HG03066 (cell line): ENCODE measurements around the gene ATG2A.
"Not testable (repeated sequence)": the region's sequence is repeated elsewhere in the genome, so short reads cannot be mapped to it uniquely, and the experiment has no call there.

ENCODE experiments used
- ATAC-seq: cut with Tn5 transposase; IDR thresholded peaks from one replicate; pipeline ENCODE4 v1.9.1; 2021; ENCODE audit warnings: low read depth; ENCODE audit not compliant: unreplicated experiment

Gene ATG2A

DNA sequence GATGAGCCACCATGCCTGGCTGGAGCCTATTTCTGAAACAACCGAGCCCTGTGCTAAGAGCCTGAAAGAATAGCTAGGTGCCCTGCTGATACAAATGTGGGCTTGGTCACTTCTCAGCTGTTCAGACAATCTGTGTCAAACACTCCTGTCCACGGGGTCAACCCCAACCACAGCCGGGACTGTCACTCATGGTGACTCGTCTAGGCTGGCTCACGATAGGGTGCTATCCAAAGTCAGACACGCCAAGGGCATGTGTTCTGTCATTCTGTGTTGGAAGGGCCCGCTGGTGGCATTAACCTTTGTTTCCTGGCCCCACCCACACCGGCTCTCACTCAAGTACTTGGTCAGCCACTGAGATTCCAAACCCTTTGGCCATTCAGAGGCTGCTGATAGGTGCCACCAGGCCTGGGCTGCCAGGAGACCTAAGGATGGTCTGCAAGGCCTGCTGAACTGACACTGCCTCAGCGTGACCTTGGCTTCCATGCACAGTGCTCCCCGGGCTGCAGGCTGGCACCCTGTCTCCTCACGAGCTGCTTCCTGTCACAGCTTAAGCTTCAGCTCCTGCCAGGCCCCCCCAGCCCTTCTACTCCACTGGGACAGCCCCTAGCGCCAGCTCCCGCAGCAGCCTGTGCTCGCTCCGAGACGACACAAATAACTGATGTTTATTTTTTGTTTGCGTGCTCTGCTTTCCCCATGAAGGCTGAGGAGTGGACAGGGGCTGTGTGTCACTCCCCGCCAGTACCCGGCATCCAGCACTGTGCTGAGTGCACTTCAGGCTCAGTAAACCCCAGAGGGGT is 58.3 kb downstream of the ATG2A start:
- ATAC-seq, result peak; percentile 22

- no peak for ATAC-seq
These were observed 59.5 kb downstream of the ATG2A start for GRCh38 chr11:64857485-64857884.

DNA sequence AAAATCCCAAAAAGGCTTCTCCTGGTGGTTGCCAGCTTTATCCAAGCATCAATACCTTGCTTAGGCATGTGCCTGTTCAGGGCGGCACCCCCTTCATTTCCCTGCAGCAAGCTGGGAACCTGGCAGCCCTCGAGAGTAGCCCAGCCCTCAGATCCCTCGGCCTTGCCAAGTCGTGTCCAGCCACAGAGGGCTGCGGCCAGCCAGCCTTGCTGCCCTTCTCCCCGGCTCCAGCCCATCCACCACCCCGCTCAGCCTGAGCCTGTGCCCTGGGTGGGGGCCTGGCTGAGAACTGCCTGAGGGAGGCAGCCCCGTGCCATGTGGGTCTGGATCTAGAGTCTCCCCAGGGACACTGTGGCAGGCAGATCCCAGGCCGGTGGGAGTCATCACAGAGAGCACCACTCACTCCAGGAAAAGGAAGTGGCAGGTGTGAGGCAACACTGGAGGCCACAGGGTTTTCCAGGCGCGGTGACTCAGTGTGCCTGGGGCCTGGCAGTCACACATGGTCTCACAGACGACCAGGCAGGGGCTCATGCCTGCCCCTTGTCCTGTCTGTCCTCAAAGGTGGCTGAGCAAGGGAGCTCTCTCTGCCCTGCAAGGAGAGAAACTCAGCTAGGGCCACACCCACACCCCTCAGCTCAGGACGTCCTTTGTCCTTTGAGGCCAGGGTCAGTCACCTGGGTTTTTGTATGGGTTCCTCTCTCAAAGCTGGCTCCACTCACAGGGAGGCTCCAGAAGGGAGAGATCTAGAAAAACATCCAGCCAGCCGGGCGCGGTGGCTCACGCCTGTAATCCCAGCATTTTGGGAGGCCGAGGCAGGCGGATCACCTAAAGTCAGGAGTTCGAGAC is 60.4 kb downstream of the ATG2A start:
- ATAC-seq, result no peak

GRCh38 chr11:64855596-64856304 is 61.3 kb downstream of the ATG2A start:
- no peak for ATAC-seq

- ATAC-seq, result no peak
These were observed 62.2 kb downstream of the ATG2A start for GRCh38 chr11:64854534-64855502.

DNA sequence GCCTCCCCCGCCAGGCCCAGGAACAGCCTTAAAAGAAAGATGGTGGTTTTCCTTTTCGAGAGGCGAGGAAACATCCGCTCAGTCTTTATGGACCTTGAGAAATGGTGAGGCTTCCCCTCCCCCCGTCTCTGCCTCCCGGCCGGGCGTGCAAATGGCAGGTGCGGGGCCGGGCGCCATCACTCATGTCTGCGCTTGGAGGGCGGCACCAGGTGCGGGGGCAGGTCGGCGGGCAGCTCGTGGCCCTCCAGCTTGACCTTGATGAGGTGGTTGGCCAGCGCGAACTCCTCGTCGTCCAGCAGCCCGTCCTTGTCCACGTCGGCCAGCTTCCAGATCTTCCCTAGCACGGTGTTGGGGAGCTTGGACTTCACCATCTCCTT is 62.9 kb downstream of the ATG2A start:
- no peak for ATAC-seq

- no peak for ATAC-seq
These were observed 63.3 kb downstream of the ATG2A start for GRCh38 chr11:64853709-64854108.

GRCh38 chr11:64852804-64853509 is 64.1 kb downstream of the ATG2A start:
- no peak for ATAC-seq

- no peak for ATAC-seq
These were observed 65.1 kb downstream of the ATG2A start for GRCh38 chr11:64851831-64852351.

GRCh38 chr11:64850979-64851567 is 65.9 kb downstream of the ATG2A start:
- ATAC-seq, result peak; percentile 69

DNA sequence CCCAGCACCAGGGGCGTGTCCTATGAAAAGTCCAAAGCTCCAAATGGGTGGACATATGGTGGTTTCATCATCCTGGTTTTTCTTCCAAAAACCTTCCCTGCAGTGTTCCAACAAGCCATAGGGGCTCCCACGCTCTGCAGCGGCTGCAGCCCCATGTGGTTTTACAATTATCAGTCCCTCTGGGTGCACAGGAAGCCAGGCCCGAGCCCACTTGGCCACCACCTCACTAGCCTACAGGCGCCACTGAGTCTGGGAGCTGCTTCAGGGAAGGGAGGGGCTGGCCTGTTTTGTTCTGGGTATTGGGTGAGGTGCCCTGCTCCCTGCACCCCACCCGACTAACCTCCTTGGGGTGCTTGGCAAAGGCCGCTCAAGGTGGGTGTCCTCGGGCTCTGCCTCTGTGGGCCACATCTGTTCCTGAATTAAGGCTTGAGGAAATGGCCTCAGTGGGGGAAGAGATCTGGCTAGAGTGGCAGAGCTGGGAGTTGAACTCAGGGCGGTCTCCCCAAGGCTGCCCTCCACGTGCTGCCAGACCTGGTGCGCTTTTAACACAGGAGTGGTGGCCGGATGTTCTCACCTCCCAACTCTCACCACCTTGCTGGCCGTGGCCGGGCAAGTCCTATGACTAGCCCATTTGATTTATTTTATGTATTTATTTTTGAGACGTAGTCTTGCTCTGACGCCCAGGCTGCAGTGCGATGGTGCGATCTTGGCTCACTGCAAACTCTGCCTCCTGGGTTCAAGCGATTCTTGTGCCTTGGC is 67.2 kb downstream of the ATG2A start:
- no peak for ATAC-seq

DNA sequence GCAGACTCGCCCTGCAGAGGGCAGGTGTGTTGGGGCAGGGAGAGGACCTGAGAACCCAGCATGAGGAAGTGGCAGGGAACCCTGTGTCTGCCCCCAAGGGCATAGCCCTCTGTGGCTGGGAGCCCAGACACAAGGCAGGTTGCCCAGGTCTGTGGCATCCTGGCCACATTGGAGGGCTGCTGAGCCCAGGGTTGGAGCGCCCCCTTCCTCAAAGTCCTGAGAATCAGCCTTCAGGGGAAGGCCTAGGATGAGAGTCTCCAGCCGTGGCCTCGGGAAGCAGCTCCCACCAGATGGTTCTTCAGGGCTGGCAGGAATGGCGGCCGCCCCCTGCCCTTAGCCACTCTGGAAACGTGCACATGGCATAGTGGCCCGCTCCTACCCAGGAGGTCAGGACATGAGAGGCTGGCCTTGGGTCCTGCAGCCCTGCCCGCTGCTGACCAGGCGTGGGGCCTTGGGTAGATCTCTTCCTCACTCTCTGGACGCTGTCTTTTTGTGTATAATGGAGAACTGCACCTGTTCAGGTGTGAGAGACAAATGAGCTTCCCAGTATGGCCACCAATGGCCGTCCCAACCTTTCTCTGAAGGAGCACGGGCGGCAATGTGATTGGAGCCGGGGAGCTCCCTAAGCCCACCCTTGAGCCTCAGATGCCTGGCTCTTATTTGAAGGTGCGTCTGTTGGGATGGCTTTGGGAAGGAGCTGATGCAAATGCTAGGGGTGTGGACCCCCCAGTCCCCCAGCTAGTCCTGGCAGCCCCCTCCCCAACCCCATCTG is 68.0 kb downstream of the ATG2A start:
- no peak for ATAC-seq

DNA sequence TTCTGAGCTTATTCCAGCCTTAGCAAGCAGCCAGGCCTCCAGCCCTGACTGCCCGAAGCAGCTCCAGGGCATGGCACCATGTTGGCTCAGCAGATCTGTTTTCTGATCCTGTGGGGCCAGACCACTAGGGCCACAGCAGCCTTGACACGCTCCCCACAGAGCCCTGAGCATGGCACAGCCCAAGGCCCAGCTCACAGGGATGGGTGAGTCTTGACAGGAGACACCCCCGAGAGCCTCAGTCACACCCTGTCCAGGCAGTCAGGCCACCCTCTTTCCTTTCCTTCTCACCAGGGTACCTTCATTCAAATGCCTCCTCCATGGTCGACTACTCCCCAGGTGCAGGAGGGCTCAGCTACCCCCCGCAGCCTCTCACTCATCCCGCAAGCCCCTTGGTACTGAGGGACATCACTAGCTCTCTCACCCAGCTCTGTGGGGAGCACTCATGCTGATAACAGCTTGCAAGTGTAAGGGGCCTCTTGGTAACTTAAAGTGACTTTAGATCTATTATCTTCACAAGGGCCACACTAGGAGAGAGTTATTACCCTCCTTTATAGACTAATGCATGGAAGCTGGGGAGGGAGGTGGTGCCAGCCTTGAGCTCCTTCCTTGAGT is 68.7 kb downstream of the ATG2A start:
- no peak for ATAC-seq

- ATAC-seq, result no peak
These were observed 69.9 kb downstream of the ATG2A start for GRCh38 chr11:64846998-64847666.

DNA sequence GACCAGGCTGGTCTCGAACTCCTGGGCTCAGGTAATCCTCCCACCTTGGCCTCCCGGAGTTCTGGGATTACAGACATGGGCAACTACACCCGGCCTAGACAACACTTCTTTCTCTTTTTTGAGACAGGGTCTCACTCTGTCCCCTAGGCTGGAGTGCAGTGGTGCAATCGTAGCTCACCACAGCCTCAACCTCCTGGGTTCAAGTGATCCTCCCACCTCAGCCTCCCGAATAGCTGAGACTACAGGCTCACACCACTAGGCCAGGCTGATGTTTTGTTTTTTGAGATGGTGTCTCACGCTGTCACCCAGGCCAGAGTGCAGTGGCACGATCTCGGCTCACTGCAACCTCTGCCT is 71.3 kb downstream of the ATG2A start:
- not testable (repeated sequence) for ATAC-seq

DNA sequence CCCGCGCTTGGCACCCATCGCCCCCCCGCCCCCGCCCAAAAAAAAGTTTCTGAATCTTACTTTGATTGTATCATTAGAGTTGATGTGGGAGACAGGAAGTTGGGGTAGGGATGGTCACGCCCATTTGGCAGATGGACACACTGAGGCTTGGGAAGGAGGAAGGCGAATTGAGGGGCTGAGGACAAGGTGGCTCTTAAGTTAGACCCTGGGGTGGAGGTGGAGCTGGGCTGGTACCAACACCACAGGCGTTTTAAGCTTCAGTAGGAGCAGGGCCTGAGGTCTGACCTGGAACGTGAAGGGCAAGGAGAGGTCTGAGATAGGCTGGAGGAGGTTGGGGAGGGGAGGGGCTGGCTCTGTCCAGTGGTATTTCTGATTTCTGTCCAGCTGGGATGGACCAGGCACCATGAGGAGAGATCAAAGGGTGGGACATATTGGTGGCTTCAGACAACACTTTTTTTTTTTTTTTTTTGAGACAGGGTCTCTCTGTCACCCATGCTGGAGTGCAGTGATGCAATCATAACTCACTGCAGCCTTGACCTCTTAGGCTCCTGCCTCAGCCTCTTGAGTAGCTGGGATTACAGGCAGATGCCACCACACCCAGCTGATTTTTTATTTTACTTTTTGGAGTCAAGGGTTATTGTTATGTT is 71.8 kb downstream of the ATG2A start:
- ATAC-seq, result no peak
